Ovary (tissue), 9 donors: ENCODE measurements around the gene RPL22L1. TPM values are rescaled to one million over a fixed set of nuclear protein-coding genes. Genes with fewer than 3 reads are reported as not detected.

Source experiments
- DNase-seq, 5 donors: peaks; one replicate each; pipeline ENCODE4 v3.0.0-alpha.2; 2019 to 2020
- H3K27ac ChIP-seq, 2 donors: fragments of 200-600 bp; one replicate each; pipeline versions ENCODE4 v1.5.1 to v1.8.0; 2019 to 2022
- H3K27me3 ChIP-seq: fragments of 200-600 bp; one replicate; pipeline ENCODE4 v1.8.0; 2022
- H3K36me3 ChIP-seq: fragments of 200-600 bp; sonication (generic); one replicate; pipeline ENCODE4 v1.5.1; 2019
- H3K4me1 ChIP-seq: one replicate; pipeline ENCODE4 v1.8.1; 2013; ENCODE audit warnings: mild to moderate bottlenecking, moderate library complexity; ENCODE audit not compliant: insufficient read depth
- H3K4me3 ChIP-seq: fragments of 200-600 bp; sonication (generic); one replicate; pipeline ENCODE4 v1.5.1; 2017
- H3K9me3 ChIP-seq, 2 donors: fragments of 200-600 bp in 1 of 2; sonication (generic) in 1 of 2; one replicate each; pipeline versions ENCODE4 v1.5.1 to v1.8.1; 2013 to 2019; ENCODE audit warnings: mild to moderate bottlenecking in 1 of 2, moderate library complexity in 1 of 2
- EP300 ChIP-seq: sonication (generic); formaldehyde crosslinking; IDR thresholded peaks from one replicate; pipeline ENCODE4 v1.6.1; 2017; ENCODE audit warnings: antibody characterized with exemption
- POLR2A ChIP-seq: fragments of 450-650 bp; IDR thresholded peaks from one replicate; pipeline ENCODE4 v1.6.1; 2017; ENCODE audit warnings: antibody characterized with exemption, mild to moderate bottlenecking, moderate library complexity
- WGBS, 3 donors: extraction: QIAGEN DNeasy Blood & Tissue Kit in 1 of 3; methylation state at CpG; one replicate each; pipeline versions ENCODE4 v1.1.5 to v1.1.7; 2013 to 2017; 5-methylcytosine and 5-hydroxymethylcytosine counted together
- intact Hi-C, 4 donors: fragments of 100-400 bp; cut with DNase I; formaldehyde crosslinking; loops; one replicate each; pipeline versions ENCODE4 v1.11.0 to v1.15.1; 2022 to 2023
- polyA plus RNA-seq, 2 donors: library from polyadenylated mRNA; stranded (reverse); fragments of 200-250 nt in 1 of 2; fragments of 350-450 nt in 1 of 2; fragmentation: Illumina TruSeq in 1 of 2; extraction: RNeasy Lipid Tissue Mini Kit (QIAGEN cat#74804) in 1 of 2; gene quantifications; one replicate each; pipeline ENCODE4 v1.2.3, GENCODE V29; 2013 to 2014
- total RNA-seq, 7 donors: library from RNA; depleted of rRNA in 2 of 7; stranded (reverse); fragments of >200 nt in 2 of 7; fragmentation: NEBNext Ultra II Directional in 3 of 7; extraction: Animal tissue kit (Norgen Biotek cat#: 25700) in 3 of 7; gene quantifications; one replicate each; pipeline versions ENCODE4 v1.1.0 to v1.2.4, GENCODE V29; 2016 to 2023
- TF ChIP-seq, protein P1 (sequence below), 3 donors: fragments of 450-650 bp in 2 of 3; fragments of 200-600 bp in 1 of 3; IDR thresholded peaks; one replicate each; pipeline versions ENCODE4 v1.5.1 to v1.8.0; 2016 to 2022; ENCODE audit warnings: antibody characterized with exemption in 3 of 3, mild to moderate bottlenecking in 1 of 3
- donor health status: DM: no; HTN: no; CAD: no; lungs with moderate emphysema.
- donor health status: DM: no; HTN: no; CAD: no.
- donor health status: Bipolar disorder and iron deficiency.
- donor health status: DM: yes; HTN: yes; CAD: no.
- donor health status: DM: no; HTN: no; CAD: no.
- donor health status: DM: yes; HTN: yes; CAD: no.

RPL22L1 gene
- total and polyA plus RNA-seq, 9 donors, result 41.7 to 171 (median 68.4) TPM

DNA sequence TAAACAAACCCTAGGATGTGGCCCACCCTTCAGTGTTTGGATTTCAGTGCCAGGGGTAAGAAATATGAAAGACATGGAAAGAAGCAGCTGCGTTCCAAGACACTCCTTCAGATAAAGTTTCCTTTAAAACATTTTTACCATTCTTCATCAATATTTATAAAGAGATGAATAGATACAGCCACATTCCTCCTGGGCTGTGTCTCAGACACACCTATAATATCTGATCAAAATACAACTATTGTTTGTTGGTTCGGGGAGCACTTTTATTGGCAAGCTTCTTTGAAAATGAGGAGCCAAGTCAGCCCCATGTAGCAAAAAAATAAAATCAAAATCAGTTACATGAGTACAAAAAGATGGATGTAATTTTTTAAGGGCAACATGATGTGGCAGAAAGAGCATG is 53.2 kb downstream of the RPL22L1 start:
- 90 to 98% (median 96%) methylated on average over 2 of the region's 2 CpGs for WGBS, 3 donors
- no peak overlapping the region for H3K27ac ChIP-seq
- TF ChIP-seq POLR2A (no peak), EP300 (no peak)
- TF ChIP-seq, protein P1, sequence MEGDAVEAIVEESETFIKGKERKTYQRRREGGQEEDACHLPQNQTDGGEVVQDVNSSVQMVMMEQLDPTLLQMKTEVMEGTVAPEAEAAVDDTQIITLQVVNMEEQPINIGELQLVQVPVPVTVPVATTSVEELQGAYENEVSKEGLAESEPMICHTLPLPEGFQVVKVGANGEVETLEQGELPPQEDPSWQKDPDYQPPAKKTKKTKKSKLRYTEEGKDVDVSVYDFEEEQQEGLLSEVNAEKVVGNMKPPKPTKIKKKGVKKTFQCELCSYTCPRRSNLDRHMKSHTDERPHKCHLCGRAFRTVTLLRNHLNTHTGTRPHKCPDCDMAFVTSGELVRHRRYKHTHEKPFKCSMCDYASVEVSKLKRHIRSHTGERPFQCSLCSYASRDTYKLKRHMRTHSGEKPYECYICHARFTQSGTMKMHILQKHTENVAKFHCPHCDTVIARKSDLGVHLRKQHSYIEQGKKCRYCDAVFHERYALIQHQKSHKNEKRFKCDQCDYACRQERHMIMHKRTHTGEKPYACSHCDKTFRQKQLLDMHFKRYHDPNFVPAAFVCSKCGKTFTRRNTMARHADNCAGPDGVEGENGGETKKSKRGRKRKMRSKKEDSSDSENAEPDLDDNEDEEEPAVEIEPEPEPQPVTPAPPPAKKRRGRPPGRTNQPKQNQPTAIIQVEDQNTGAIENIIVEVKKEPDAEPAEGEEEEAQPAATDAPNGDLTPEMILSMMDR (IDR thresholded peaks at IDR 0.05), result no peak
- intact Hi-C loops, result loop anchor here in 2 of 4 donors (10.0 kb wide), 1 partner anchor 402 kb away; the partner anchor contains the start of gene CLDN11 (in 2 of the 2)
- H3K9me3 ChIP-seq, result no peaks in the 10 kb centered on the region
- peaks cover 9% of the 10 kb centered on the region for H3K4me1 ChIP-seq
- DNase-seq, result no peak
- H3K36me3 ChIP-seq, result no peaks in the 10 kb centered on the region
- H3K4me3 ChIP-seq, result no peak overlapping the region
- H3K27me3 ChIP-seq, result no peaks in the 10 kb centered on the region

DNA sequence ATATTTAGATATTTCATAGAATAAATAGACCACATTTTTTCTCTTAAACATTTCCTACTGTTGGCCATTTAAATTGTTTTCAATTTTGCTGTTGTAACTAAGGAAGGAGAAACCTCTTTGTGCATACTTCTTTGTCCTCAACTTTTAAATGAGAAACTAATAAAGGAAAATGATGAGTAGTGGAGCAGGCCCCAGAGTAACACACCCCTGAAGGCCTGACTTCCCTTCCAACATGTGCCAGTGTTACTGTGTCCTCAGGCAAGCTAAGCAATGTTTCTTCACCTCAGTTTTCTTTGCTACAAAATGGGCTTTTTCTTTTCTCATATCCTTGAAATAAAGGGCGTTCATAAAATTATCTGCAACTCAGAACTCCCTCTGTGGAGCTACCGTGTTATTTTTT is 53.7 kb downstream of the RPL22L1 start:
- H3K4me1 ChIP-seq, result peaks cover 12% of the 10 kb centered on the region
- no peaks in the 10 kb centered on the region for H3K27me3 ChIP-seq
- TF ChIP-seq EP300, result no peak
- TF ChIP-seq POLR2A, result no peak
- TF ChIP-seq, protein P1 (IDR thresholded peaks at IDR 0.05), result no peak
- H3K27ac ChIP-seq, result no peak overlapping the region
- DNase-seq, result no peak
- 89 to 97% (median 94%) methylated on average over 2 of the region's 2 CpGs for WGBS, 3 donors
- H3K9me3 ChIP-seq, result no peaks in the 10 kb centered on the region
- no peaks in the 10 kb centered on the region for H3K36me3 ChIP-seq
- intact Hi-C loops, result loop anchor here in 2 of 4 donors (10.0 kb wide), 1 partner anchor 402 kb away; the partner anchor contains the start of gene CLDN11 (in 2 of the 2)
- H3K4me3 ChIP-seq, result no peak overlapping the region

DNA sequence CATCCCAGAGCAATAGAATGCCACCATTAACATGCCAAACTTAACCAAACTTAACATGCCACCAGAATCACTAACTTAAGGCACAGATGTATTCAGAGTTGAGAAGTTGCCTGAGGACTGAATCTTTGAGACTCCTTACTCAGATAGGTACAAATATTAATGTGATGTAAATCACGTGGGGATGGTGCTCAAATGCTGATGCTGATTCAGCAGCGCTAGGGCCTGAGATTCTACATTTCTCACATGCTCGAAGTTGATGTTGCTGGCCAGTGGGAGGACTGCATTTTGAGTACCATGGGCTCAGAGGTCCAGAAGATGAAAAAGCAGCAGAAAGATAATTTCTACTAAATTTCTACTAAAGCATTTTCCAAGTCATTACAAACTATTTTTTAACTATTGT is 54.1 kb downstream of the RPL22L1 start:
- intact Hi-C loops, result loop anchor here in 2 of 4 donors (10.0 kb wide), 1 partner anchor 401 kb away; the partner anchor contains the start of gene CLDN11 (in 2 of the 2)

DNA sequence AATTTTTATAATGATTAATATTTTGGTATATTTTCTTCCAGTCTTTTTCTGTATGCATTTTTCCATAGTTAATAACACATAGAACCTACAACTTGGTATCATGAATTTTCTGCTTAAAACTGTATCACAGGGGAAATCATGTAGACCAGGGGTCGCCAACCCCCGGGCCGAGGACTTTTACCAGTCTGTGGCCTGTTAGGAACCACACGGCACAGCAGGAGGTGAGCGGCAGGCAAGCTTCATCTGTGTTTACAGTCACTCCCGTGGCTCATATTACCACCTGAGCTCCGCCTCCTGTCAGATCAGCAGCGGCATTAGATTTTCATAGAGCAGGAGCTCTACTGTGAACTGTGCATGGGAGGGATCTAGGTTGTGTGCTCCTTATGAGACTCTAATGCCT is 54.7 kb downstream of the RPL22L1 start:
- no peaks in the 10 kb centered on the region for H3K9me3 ChIP-seq
- WGBS, 3 donors, result 75 to 83% (median 79%) methylated on average over 8 of the region's 8 CpGs
- no peak for TF ChIP-seq EP300
- TF ChIP-seq, protein P1 (IDR thresholded peaks at IDR 0.05), result no peak
- TF ChIP-seq POLR2A, result no peak
- intact Hi-C loops, result loop anchor here in 2 of 4 donors (10.0 kb wide), 1 partner anchor 401 kb away; the partner anchor contains the start of gene CLDN11 (in 2 of the 2)
- H3K27me3 ChIP-seq, result no peaks in the 10 kb centered on the region
- peaks cover 14% of the 10 kb centered on the region for H3K4me1 ChIP-seq
- H3K36me3 ChIP-seq, result no peaks in the 10 kb centered on the region
- no peak overlapping the region for H3K27ac ChIP-seq
- H3K4me3 ChIP-seq, result no peak overlapping the region
- DNase-seq, result no peak

More for the DNA sequence above, 54.1 kb downstream of the RPL22L1 start:
- Histone ChIP-seq H3K4me3 (no peak overlapping the region), H3K9me3 (no peaks in the 10 kb centered on the region), H3K27me3 (no peaks in the 10 kb centered on the region), H3K36me3 (no peaks in the 10 kb centered on the region), H3K27ac (no peak overlapping the region), H3K4me1 (peaks cover 14% of the 10 kb centered on the region)
- TF ChIP-seq, protein P1 (IDR thresholded peaks at IDR 0.05), result no peak
- TF ChIP-seq EP300, result no peak
- no peak for TF ChIP-seq POLR2A
- DNase-seq, result no peak
- 52 to 77% (median 53%) methylated on average over 3 of the region's 3 CpGs for WGBS, 3 donors

Other genes with a start within 250 kb of the RPL22L1 start
- 10 to 100 TPM in 5 of 7 donors, 1 to 10 TPM in 2; 3.3 to 19.6 (median 12.8) TPM for gene EIF5A2, start 38.4 kb upstream of the RPL22L1 start, total RNA-seq
- gene EIF5A2, start 38.4 kb upstream of the RPL22L1 start, polyA plus RNA-seq, result 1 to 10 TPM; 3.4 to 8.4 TPM
- gene SLC2A2, start 156.5 kb upstream of the RPL22L1 start, total RNA-seq, result under 1 TPM in 3 of 7 donors, not detected in 4; 0.10 to 0.36 (median 0.18) TPM
- not detected for gene SLC2A2, start 156.5 kb upstream of the RPL22L1 start, polyA plus RNA-seq